B cell (primary cell): ENCODE measurements around the gene KTN1. TPM values are rescaled to one million over a fixed set of nuclear protein-coding genes. Genes with fewer than 3 reads are reported as not detected.

Experiments used
- ATAC-seq: fragments of 200-7000 bp; cut with Tn5 transposase; one replicate; pipeline ENCODE4 v1.10.0; 2021; ENCODE audit warnings: low read depth, mild to moderate bottlenecking, moderate number of reproducible peaks, moderate library complexity
- CTCF ChIA-PET: fragments of 350-600 bp; sonication (Branson Sonifier 250); formaldehyde crosslinking; loops from one replicate; lab custom pipeline; 2021; ENCODE audit warnings: antibody characterized with exemption, inconsistent platforms; lab: Charles Lee
- POLR2A ChIA-PET: fragments of 350-600 bp; sonication (Branson Sonifier 250); formaldehyde crosslinking; loops from one replicate; lab custom pipeline; 2021; ENCODE audit warnings: antibody characterized with exemption; lab: Charles Lee
- DNase-seq: peaks from one replicate; pipeline ENCODE4 v3.0.0; 2013
- H2AFZ ChIP-seq: 2 replicates; pipeline ENCODE4 v1.6.1; 2012; ENCODE audit warnings: mild to moderate bottlenecking, low read depth, low read length; ENCODE audit not compliant: insufficient read depth, poor library complexity, severe bottlenecking
- H3K27ac ChIP-seq, 2 donors: 1 replicate in 1 of 2; 2 replicates in 1 of 2; pipeline ENCODE4 v1.5.1; 2012 to 2013; ENCODE audit warnings: low read length in 2 of 2, mild to moderate bottlenecking in 2 of 2, moderate library complexity in 1 of 2
- H3K27me3 ChIP-seq, 4 experiments: fragments of 200-600 bp in 1 of 4; sonication (generic) in 1 of 4; replicated peaks in 1 of 4; 1 replicate in 2 of 4; 2 replicates in 2 of 4; pipeline versions ENCODE4 v1.6.1 to v1.7.0; 2013 to 2016; ENCODE audit warnings: low read length in 3 of 4, mild to moderate bottlenecking in 2 of 4, mixed read lengths in 1 of 4, moderate library complexity in 1 of 4; ENCODE audit not compliant: insufficient read depth in 4 of 4, control insufficient read depth in 3 of 4; ENCODE audit errors: control extremely low read depth in 1 of 4
- H3K36me3 ChIP-seq, 2 experiments: replicated peaks in 1 of 2; 1 replicate in 1 of 2; 2 replicates in 1 of 2; pipeline versions ENCODE4 v1.6.1 to v1.7.1; 2013; ENCODE audit warnings: low read length in 1 of 2; ENCODE audit not compliant: insufficient read depth in 2 of 2, control insufficient read depth in 1 of 2; ENCODE audit errors: control extremely low read depth in 1 of 2, extremely low read depth in 1 of 2
- H3K4me1 ChIP-seq, 2 donors: fragments of 200-600 bp in 1 of 2; sonication (generic) in 1 of 2; 1 replicate in 1 of 2; 2 replicates in 1 of 2; pipeline versions ENCODE4 v1.5.1 to v1.6.1; 2013 to 2017; ENCODE audit warnings: low read length in 2 of 2; ENCODE audit not compliant: control insufficient read depth in 2 of 2, insufficient read depth in 2 of 2
- H3K4me2 ChIP-seq: replicated peaks from 2 replicates; pipeline ENCODE3; 2012; ENCODE audit warnings: mild to moderate bottlenecking, low read depth, low read length; ENCODE audit not compliant: poor library complexity, severe bottlenecking
- H3K4me3 ChIP-seq, 5 experiments: fragments of 200-600 bp in 1 of 5; sonication (generic) in 1 of 5; 1 replicate in 3 of 5; 2 replicates in 2 of 5; pipeline versions ENCODE4 v1.5.1 to v1.7.0; 2011 to 2016; ENCODE audit warnings: low read length in 4 of 5, mild to moderate bottlenecking in 4 of 5, low read depth in 2 of 5, control low read depth in 1 of 5, moderate library complexity in 1 of 5; ENCODE audit not compliant: insufficient read depth in 1 of 5; ENCODE audit errors: control extremely low read depth in 1 of 5, extremely low read depth in 1 of 5
- H3K79me2 ChIP-seq: fragments of 200-600 bp; sonication (generic); one replicate; pipeline ENCODE4 v1.6.0; 2016; ENCODE audit warnings: low read length; ENCODE audit not compliant: control insufficient read depth, insufficient read depth
- H3K9ac ChIP-seq: fragments of 200-600 bp; sonication (generic); 2 replicates; pipeline ENCODE4 v1.6.1; 2017; ENCODE audit warnings: mild to moderate bottlenecking, low read length, moderate library complexity
- H3K9me3 ChIP-seq, 3 donors: one replicate each; pipeline versions ENCODE4 v1.6.1 to v1.7.1; 2013; ENCODE audit warnings: low read length in 2 of 3; ENCODE audit not compliant: control insufficient read depth in 2 of 3, insufficient read depth in 1 of 3; ENCODE audit errors: control extremely low read depth in 1 of 3
- H4K20me1 ChIP-seq: 2 replicates; pipeline ENCODE4 v1.6.0; 2012; ENCODE audit warnings: mild to moderate bottlenecking, low read length; ENCODE audit not compliant: insufficient read depth, control insufficient read depth, poor library complexity, severe bottlenecking
- H3K27ac Mint-ChIP-seq: one replicate; pipeline ENCODE4 v1.8.0; 2021; ENCODE audit warnings: mixed read lengths
- H3K27me3 Mint-ChIP-seq: one replicate; pipeline ENCODE4 v1.8.0; 2021; ENCODE audit warnings: mixed read lengths
- H3K4me1 Mint-ChIP-seq: one replicate; pipeline ENCODE4 v1.8.0; 2021; ENCODE audit warnings: mixed read lengths
- H3K4me3 Mint-ChIP-seq: one replicate; pipeline ENCODE4 v1.8.0; 2021; ENCODE audit warnings: mixed read lengths
- H3K9me3 Mint-ChIP-seq: one replicate; pipeline ENCODE4 v1.8.0; 2022; ENCODE audit warnings: mixed read lengths; ENCODE audit not compliant: insufficient read depth
- CTCF ChIP-seq: fragments of 200-600 bp; IDR thresholded peaks from one replicate; pipeline ENCODE4 v1.8.0; 2022; ENCODE audit warnings: antibody characterized with exemption, mild to moderate bottlenecking
- EZH2 ChIP-seq: IDR thresholded peaks from 2 replicates; pipeline ENCODE4 v1.6.1; 2012; ENCODE audit warnings: borderline replicate concordance, low read depth, mild to moderate bottlenecking, moderate library complexity, low read length; ENCODE audit not compliant: insufficient read depth, poor library complexity, severe bottlenecking
- WGBS: methylation state at CpG from one replicate; pipeline ENCODE4 v1.1.5; 2013; ENCODE audit warnings: missing lambda C conversion rate; ENCODE audit not compliant: insufficient coverage; 5-methylcytosine and 5-hydroxymethylcytosine counted together
- intact Hi-C: fragments of 100-400 bp; cut with micrococcal nuclease; formaldehyde crosslinking; loops from one replicate; pipeline ENCODE4 v1.10.0; 2022
- polyA plus RNA-seq: library from polyadenylated mRNA; depleted of rRNA; stranded (reverse); fragments of >200 nt; gene quantifications from 2 replicates; pipeline ENCODE4 v1.2.3, GENCODE V29; 2012
- total RNA-seq, 2 donors: library from RNA; stranded (reverse); fragments of 120-200 nt in 1 of 2; gene quantifications; 1 replicate in 1 of 2; 2 replicates in 1 of 2; pipeline versions ENCODE4 v1.2.3 to v1.2.4, GENCODE V29; 2013 to 2022

KTN1 gene
- total and polyA plus RNA-seq, 2 donors (not counting 1 experiment from before 2014, with no cell fraction given) = 25.8 to 123 TPM

- ATAC-seq = no peak
- no peak overlapping the region for H3K9ac ChIP-seq
- CTCF ChIA-PET = interaction anchor here (0.9 to 1.9 kb wide), 4 partner anchors 633 to 770 kb away, joined by 3 to 13 read pairs (median 5); no protein-coding TSS in a partner anchor
Measured at GRCh38 chr14:55706893-55707292, 126.9 kb downstream of the KTN1 start.

More at GRCh38 chr14:55706893-55707292, 126.9 kb downstream of the KTN1 start:
- Histone ChIP-seq H3K4me1 (peaks cover under 1 to 1% of the 10 kb centered on the region in 2 donors), H3K4me3 (no peak overlapping the region), H3K9me3 (no peaks in the 10 kb centered on the region), H3K36me3 (no peaks in the 10 kb centered on the region), H4K20me1 (no peaks in the 10 kb centered on the region), H3K4me2 (no peak overlapping the region), H3K27me3 (no peaks in the 10 kb centered on the region), H3K27ac (no peak overlapping the region), H3K79me2 (no peaks in the 10 kb centered on the region), H2AFZ (no peak overlapping the region)
- TF ChIP-seq CTCF (no peak), EZH2 (no peak)
- Mint-ChIP-seq H3K27me3 (no peaks in the 10 kb centered on the region), H3K9me3 (no peaks in the 10 kb centered on the region), H3K4me3 (no peak overlapping the region), H3K27ac (no peak overlapping the region), H3K4me1 (peaks cover 8% of the 10 kb centered on the region)
- POLR2A ChIA-PET = no interaction called here
- DNase-seq = no peak
- no CpG with 5 or more reads among the region's 2 CpGs for WGBS
- intact Hi-C loops = loop anchor here (1.0 kb wide), 1 partner anchor 767 kb away; no protein-coding TSS in a partner anchor
